H1 (cell line): ENCODE results near the gene MED12L. TPM values are rescaled to one million over a fixed set of nuclear protein-coding genes. Genes with fewer than 3 reads are reported as not detected.

Experiments used
- E2F6 ChIP-seq: IDR thresholded peaks from 2 replicates; pipeline ENCODE4 v1.6.1; 2012; ENCODE audit warnings: inconsistent platforms
- YY1 ChIP-seq: IDR thresholded peaks from 2 replicates; pipeline ENCODE4 v1.6.1; 2011; ENCODE audit warnings: low read depth, mild to moderate bottlenecking, low read length
- polyA plus RNA-seq, 7 experiments: library from polyadenylated mRNA; depleted of rRNA in 3 of 7; stranded (reverse) in 5 of 7; unstranded in 2 of 7; fragments of >200 nt in 5 of 7; fragments of 200-250 nt in 2 of 7; gene quantifications; 1 replicate in 5 of 7; 2 replicates in 1 of 7; 4 replicates in 1 of 7; pipeline versions ENCODE4 v1.2.1 to v1.2.3, GENCODE V29; 2011 to 2013; ENCODE audit warnings: missing spikeins in 2 of 7, mixed read lengths in 2 of 7
- total RNA-seq: library from RNA; stranded (reverse); fragmentation: NEBNext Ultra II Directional; extraction: Animal tissue kit (Norgen Biotek cat#: 25700); gene quantifications from 2 replicates; pipeline ENCODE4 v1.2.1, GENCODE V29; 2021

MED12L gene
- total and polyA plus RNA-seq, 2 of the 8 experiments (the other 6 are each of a cell fraction or from before 2014, with no cell fraction given), result 3.6 to 26.2 TPM

- TF ChIP-seq YY1 (no peak), E2F6 (no peak)
Observed at GRCh38 chr3:151460228-151460627, 374.8 kb downstream of the MED12L start (continued).
